Rectal smooth muscle tissue (tissue), 1 donor: ENCODE results near the gene LSMEM2.

Experiments
- H3K27ac ChIP-seq: one replicate; pipeline ENCODE4 v1.7.0; 2013; ENCODE audit warnings: low read depth, low read length, inconsistent platforms
- H3K27me3 ChIP-seq: one replicate; pipeline ENCODE4 v1.7.0; 2013; ENCODE audit warnings: low read length; ENCODE audit not compliant: control insufficient read depth, insufficient read depth
- H3K36me3 ChIP-seq: one replicate; pipeline ENCODE4 v1.7.0; 2013; ENCODE audit warnings: low read length; ENCODE audit not compliant: control insufficient read depth, insufficient read depth
- H3K4me1 ChIP-seq: one replicate; pipeline ENCODE4 v1.7.0; 2013; ENCODE audit warnings: low read length; ENCODE audit not compliant: control insufficient read depth, insufficient read depth
- H3K4me3 ChIP-seq: one replicate; pipeline ENCODE4 v1.7.0; 2013; ENCODE audit warnings: low read length
- H3K9ac ChIP-seq: one replicate; pipeline ENCODE4 v1.7.0; 2013; ENCODE audit warnings: low read length

The LSMEM2 gene

GRCh38 chr3:50319894-50320625 is 41.2 kb downstream of the LSMEM2 start:
- Histone ChIP-seq H3K4me1 (peaks cover 21% of the 10 kb centered on the region), H3K27ac (peak overlapping the region; percentile 96), H3K9ac (peak overlapping the region; percentile 76), H3K4me3 (peak overlapping the region; percentile 94), H3K36me3 (peaks cover 8% of the 10 kb centered on the region), H3K27me3 (no peaks in the 10 kb centered on the region)

- peaks cover 11% of the 10 kb centered on the region for H3K36me3 ChIP-seq
- H3K27ac ChIP-seq, result peak overlapping the region; percentile 96
- peak overlapping the region; percentile 76 for H3K9ac ChIP-seq
- H3K4me3 ChIP-seq, result peak overlapping the region; percentile 94
- H3K4me1 ChIP-seq, result peaks cover 21% of the 10 kb centered on the region
- H3K27me3 ChIP-seq, result no peaks in the 10 kb centered on the region
Measured at GRCh38 chr3:50320853-50321335, 42.0 kb downstream of the LSMEM2 start.

- H3K27ac ChIP-seq, result peak overlapping the region; percentile 96
- H3K36me3 ChIP-seq, result peaks cover 13% of the 10 kb centered on the region
- H3K9ac ChIP-seq, result peak overlapping the region; percentile 93
- H3K27me3 ChIP-seq, result no peaks in the 10 kb centered on the region
- H3K4me1 ChIP-seq, result peaks cover 21% of the 10 kb centered on the region
- H3K4me3 ChIP-seq, result peak overlapping the region; percentile 94
Measured at GRCh38 chr3:50321336-50322114, 42.6 kb downstream of the LSMEM2 start.

GRCh38 chr3:50322115-50322385 is 43.2 kb downstream of the LSMEM2 start:
- Histone ChIP-seq H3K27ac (peak overlapping the region; percentile 96), H3K4me3 (peak overlapping the region; percentile 94), H3K27me3 (no peaks in the 10 kb centered on the region), H3K4me1 (peaks cover 22% of the 10 kb centered on the region), H3K9ac (no peak overlapping the region), H3K36me3 (peaks cover 10% of the 10 kb centered on the region)

GRCh38 chr3:50322386-50323091 is 43.7 kb downstream of the LSMEM2 start, which contains the start of gene HYAL2:
Gene HYAL2 (minus strand): TSS chr3:50322745. CDS start chr3:50320489, 2,256 bp downstream.
- peak within 1 kb of the TSS; percentile 96 for H3K27ac ChIP-seq
- no peaks in the 10 kb centered on the region for H3K27me3 ChIP-seq
- peaks cover 10% of the 10 kb centered on the region for H3K36me3 ChIP-seq
- H3K4me3 ChIP-seq, result peak within 1 kb of the TSS; percentile 94
- peak within 1 kb of the TSS; percentile 93 for H3K9ac ChIP-seq
- H3K4me1 ChIP-seq, result peaks cover 27% of the 10 kb centered on the region

- Histone ChIP-seq H3K27me3 (no peaks in the 10 kb centered on the region), H3K4me1 (peaks cover 27% of the 10 kb centered on the region), H3K36me3 (peaks cover 10% of the 10 kb centered on the region), H3K27ac (peak overlapping the region; percentile 96), H3K9ac (no peak overlapping the region), H3K4me3 (no peak overlapping the region)
Measured at GRCh38 chr3:50323092-50323600, 44.3 kb downstream of the LSMEM2 start.

- peaks cover 33% of the 10 kb centered on the region for H3K4me1 ChIP-seq
- H3K27me3 ChIP-seq, result no peaks in the 10 kb centered on the region
- H3K9ac ChIP-seq, result no peak overlapping the region
- no peak overlapping the region for H3K4me3 ChIP-seq
- H3K36me3 ChIP-seq, result peaks cover 7% of the 10 kb centered on the region
- peak overlapping the region; percentile 38 for H3K27ac ChIP-seq
Measured at GRCh38 chr3:50323614-50324199, 44.8 kb downstream of the LSMEM2 start.

GRCh38 chr3:50324351-50325112 is 45.6 kb downstream of the LSMEM2 start:
- H3K4me1 ChIP-seq, result peaks cover 26% of the 10 kb centered on the region
- no peaks in the 10 kb centered on the region for H3K27me3 ChIP-seq
- no peak overlapping the region for H3K9ac ChIP-seq
- H3K4me3 ChIP-seq, result no peak overlapping the region
- H3K27ac ChIP-seq, result peak overlapping the region; percentile 38
- H3K36me3 ChIP-seq, result peaks cover 5% of the 10 kb centered on the region

- Histone ChIP-seq H3K27ac (no peak overlapping the region), H3K4me3 (no peak overlapping the region), H3K4me1 (peaks cover 22% of the 10 kb centered on the region), H3K36me3 (peaks cover 5% of the 10 kb centered on the region), H3K9ac (no peak overlapping the region), H3K27me3 (no peaks in the 10 kb centered on the region)
Measured at GRCh38 chr3:50325113-50325480, 46.2 kb downstream of the LSMEM2 start.

GRCh38 chr3:50325497-50326181 is 46.8 kb downstream of the LSMEM2 start:
- Histone ChIP-seq H3K27me3 (no peaks in the 10 kb centered on the region), H3K27ac (no peak overlapping the region), H3K4me1 (peaks cover 17% of the 10 kb centered on the region), H3K4me3 (no peak overlapping the region), H3K9ac (no peak overlapping the region), H3K36me3 (peaks cover 10% of the 10 kb centered on the region)

GRCh38 chr3:50326182-50326541 is 47.3 kb downstream of the LSMEM2 start:
- Histone ChIP-seq H3K4me3 (no peak overlapping the region), H3K27me3 (no peaks in the 10 kb centered on the region), H3K36me3 (peaks cover 12% of the 10 kb centered on the region), H3K4me1 (peaks cover 17% of the 10 kb centered on the region), H3K27ac (no peak overlapping the region), H3K9ac (no peak overlapping the region)
